HEK293 (cell line): ENCODE measurements around the gene LBHD2.
"Not testable (repeated sequence)": the region's sequence is repeated elsewhere in the genome, so short reads cannot be mapped to it uniquely, and the experiment has no call there.

ENCODE experiments used
- CTCF ChIA-PET: fragments of 350-600 bp; formaldehyde crosslinking; extraction: SDS; loops from one replicate; lab custom pipeline; 2021; ENCODE audit warnings: antibody characterized with exemption; lab: Yijun Ruan, JAX
- POLR2A ChIA-PET: fragments of 300-600 bp; formaldehyde crosslinking; extraction: SDS; loops from one replicate; lab custom pipeline; 2020; ENCODE audit warnings: antibody characterized with exemption, inconsistent platforms; lab: Yijun Ruan, JAX
- H3K27ac ChIP-seq: fragments of 200-500 bp; sonication (Bioruptor generic); 2 replicates; pipeline ENCODE4 v1.5.1; 2014; ENCODE audit warnings: low read depth, low read length, control low read depth, inconsistent platforms; ENCODE audit errors: extremely low read depth
- H3K36me3 ChIP-seq, 2 experiments: fragments of 200-500 bp in 1 of 2; sonication (Bioruptor generic) in 1 of 2; 1 replicate in 1 of 2; 2 replicates in 1 of 2; pipeline ENCODE4 v1.5.1; 2014 to 2017; ENCODE audit warnings: inconsistent platforms in 2 of 2, low read length in 2 of 2; ENCODE audit not compliant: control insufficient read depth in 2 of 2, insufficient read depth in 1 of 2
- H3K4me1 ChIP-seq: fragments of 200-500 bp; sonication (Bioruptor generic); 2 replicates; pipeline ENCODE4 v1.5.1; 2014; ENCODE audit warnings: mild to moderate bottlenecking, low read length, inconsistent platforms; ENCODE audit not compliant: control insufficient read depth, insufficient read depth
- H3K4me3 ChIP-seq: 2 replicates; pipeline ENCODE4 v1.5.1; 2011; ENCODE audit warnings: low read depth, mild to moderate bottlenecking, control low read depth, low read length, moderate library complexity
- H3K9me3 ChIP-seq: fragments of 200-500 bp; sonication (Bioruptor generic); 2 replicates; pipeline ENCODE4 v1.5.1; 2014; ENCODE audit warnings: low read depth, low read length, inconsistent platforms; ENCODE audit not compliant: control insufficient read depth, insufficient read depth
- PRDM6 ChIP-seq: fragments of 450-650 bp; formaldehyde crosslinking; IDR thresholded peaks from 2 replicates; pipeline ENCODE4 v1.5.1; 2017; ENCODE audit warnings: missing biosample characterization, missing genetic modification characterization
- ZBTB10 ChIP-seq: fragments of 450-650 bp; formaldehyde crosslinking; IDR thresholded peaks from 2 replicates; pipeline ENCODE4 v1.5.1; 2016; ENCODE audit warnings: missing biosample characterization, missing genetic modification characterization
- ZBTB48 ChIP-seq: fragments of 450-650 bp; formaldehyde crosslinking; IDR thresholded peaks from 2 replicates; pipeline ENCODE4 v1.5.1; 2016; ENCODE audit warnings: missing biosample characterization, missing genetic modification characterization
- ZBTB7A ChIP-seq: fragments of 450-650 bp; formaldehyde crosslinking; IDR thresholded peaks from 2 replicates; pipeline ENCODE4 v1.5.1; 2016; ENCODE audit warnings: low read depth, missing biosample characterization, missing genetic modification characterization
- ZFHX2 ChIP-seq: fragments of 450-650 bp; formaldehyde crosslinking; conservative IDR thresholded peaks from 2 replicates; pipeline ENCODE4 v1.5.1; 2016; ENCODE audit warnings: missing biosample characterization, missing genetic modification characterization
- ZFP69B ChIP-seq: fragments of 450-650 bp; formaldehyde crosslinking; IDR thresholded peaks from 2 replicates; pipeline ENCODE4 v1.5.1; 2016; ENCODE audit warnings: missing biosample characterization, missing genetic modification characterization
- ZNF354C ChIP-seq: fragments of 450-650 bp; formaldehyde crosslinking; IDR thresholded peaks from 2 replicates; pipeline ENCODE4 v1.5.1; 2016; ENCODE audit warnings: missing biosample characterization, missing genetic modification characterization, low read depth, borderline replicate concordance
- ZNF398 ChIP-seq: fragments of 450-650 bp; formaldehyde crosslinking; IDR thresholded peaks from 2 replicates; pipeline ENCODE4 v1.5.1; 2017; ENCODE audit warnings: missing biosample characterization, missing genetic modification characterization
- ZNF548 ChIP-seq: fragments of 450-650 bp; formaldehyde crosslinking; IDR thresholded peaks from 2 replicates; pipeline ENCODE4 v1.5.1; 2016; ENCODE audit warnings: missing biosample characterization, missing genetic modification characterization
- ZNF777 ChIP-seq: fragments of 450-650 bp; formaldehyde crosslinking; IDR thresholded peaks from 2 replicates; pipeline ENCODE4 v1.5.1; 2017; ENCODE audit warnings: missing biosample characterization, missing genetic modification characterization, borderline replicate concordance
- ZSCAN4 ChIP-seq: fragments of 450-650 bp; formaldehyde crosslinking; IDR thresholded peaks from 2 replicates; pipeline ENCODE4 v1.5.1; 2017; ENCODE audit warnings: missing biosample characterization, missing genetic modification characterization

The LBHD2 gene

GRCh38 chr14:103113303-103113702 is 29.3 kb downstream of the LBHD2 start:
- H3K27ac ChIP-seq = no peak overlapping the region
- CTCF ChIA-PET = no interaction called here
- peak; percentile 34; the same call in 1 of the 2 replicates for TF ChIP-seq ZNF398
- peak; percentile 99 for TF ChIP-seq ZSCAN4 (tag by site-specific recombination)
- TF ChIP-seq ZBTB7A (tag by site-specific recombination) = peak; percentile 56; the same call in 1 of the 2 replicates
- peak; percentile 21; the same call in 1 of the 2 replicates for TF ChIP-seq ZBTB10 (tag by site-specific recombination)
- TF ChIP-seq ZFP69B (tag by site-specific recombination) = 0 out of 2 replicates have a peak, but pooled peaks have one; percentile 36
- TF ChIP-seq ZNF548 (tag by site-specific recombination) = no peak
- no peak for TF ChIP-seq PRDM6 (tag by site-specific recombination)
- no peak for TF ChIP-seq ZNF777 (tag by site-specific recombination)
- no peak for TF ChIP-seq ZNF354C (tag by site-specific recombination)
- TF ChIP-seq ZFHX2 (tag by site-specific recombination) = 0 out of 2 replicates have a peak, but pooled peaks have one; percentile 30
- TF ChIP-seq ZBTB48 = 0 out of 2 replicates have a peak, but pooled peaks have one; percentile 23
- TF ChIP-seq, all 188 proteins: peak for 7
- Histone ChIP-seq H3K36me3 (no peaks in the 10 kb centered on the region), H3K9me3 (no peaks in the 10 kb centered on the region), H3K4me1 (no peaks in the 10 kb centered on the region; the same call in 1 of the 2 replicates), H3K4me3 (no peak overlapping the region)
- POLR2A ChIA-PET = no interaction called here

- no peaks in the 10 kb centered on the region for H3K9me3 ChIP-seq
- POLR2A ChIA-PET = no interaction called here
- no peak overlapping the region for H3K4me3 ChIP-seq
- TF ChIP-seq ZNF777 (tag by site-specific recombination) = no peak
- no peak overlapping the region for H3K27ac ChIP-seq
- CTCF ChIA-PET = no interaction called here
- H3K4me1 ChIP-seq = no peaks in the 10 kb centered on the region; the same call in 1 of the 2 replicates
- H3K36me3 ChIP-seq = no peaks in the 10 kb centered on the region
Measured at GRCh38 chr14:103113774-103114173, 29.8 kb downstream of the LBHD2 start.

GRCh38 chr14:103115086-103115679 is 31.2 kb downstream of the LBHD2 start:
- H3K9me3 ChIP-seq, POLR2A ChIA-PET, H3K4me3 ChIP-seq, H3K4me1 ChIP-seq, H3K27ac ChIP-seq, H3K36me3 ChIP-seq: not testable (repeated sequence)
- CTCF ChIA-PET = interaction anchor here (1.3 to 3.3 kb wide), 2 partner anchors 9 to 10 kb away, joined by 4 to 17 read pairs; no protein-coding TSS in a partner anchor
